Measurements from ENCODE around the gene GRK1.

GRK1 gene

DNA sequence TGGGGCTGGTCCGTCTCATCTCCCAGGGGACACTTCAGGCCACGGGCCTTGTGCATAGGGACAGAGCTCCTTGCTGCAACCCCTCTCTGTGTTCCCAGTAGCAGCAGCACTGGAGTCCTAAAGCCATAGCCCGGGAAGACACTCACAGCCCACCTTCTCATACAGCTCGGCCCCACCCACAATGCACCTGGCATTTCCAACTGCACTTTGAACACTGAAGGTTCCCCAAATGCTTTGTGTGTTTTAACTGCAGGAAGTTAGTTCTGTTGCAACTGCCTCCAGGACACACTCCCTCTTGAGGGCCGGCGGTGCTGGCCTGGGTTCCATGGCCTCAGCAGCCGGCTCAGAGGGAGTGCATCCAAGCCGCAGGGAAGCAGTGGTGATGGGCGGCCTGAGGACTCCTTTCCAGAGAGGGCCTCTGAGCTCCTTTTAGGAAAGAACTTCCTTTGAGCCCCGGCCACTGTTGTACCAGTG, 69.3 kb downstream of the GRK1 start:
- no peaks in the 10 kb centered on the region for H3K27me3 ChIP-seq (ENCODE audit: control insufficient read depth, insufficient read depth, low read length)
- no peak overlapping the region for H3K4me3 ChIP-seq (ENCODE audit: low read depth, low read length)
- H3K9ac ChIP-seq (ENCODE audit: low read depth, low read length): no peak overlapping the region
- H3K36me3 ChIP-seq (ENCODE audit: control insufficient read depth, insufficient read depth, low read length): no peaks in the 10 kb centered on the region
- peaks cover 4% of the 10 kb centered on the region for H3K9me3 ChIP-seq (ENCODE audit: control insufficient read depth, insufficient read depth, low read length)
- no peaks in the 10 kb centered on the region for H3K4me1 ChIP-seq (ENCODE audit: control insufficient read depth, insufficient read depth, low read length)

DNA sequence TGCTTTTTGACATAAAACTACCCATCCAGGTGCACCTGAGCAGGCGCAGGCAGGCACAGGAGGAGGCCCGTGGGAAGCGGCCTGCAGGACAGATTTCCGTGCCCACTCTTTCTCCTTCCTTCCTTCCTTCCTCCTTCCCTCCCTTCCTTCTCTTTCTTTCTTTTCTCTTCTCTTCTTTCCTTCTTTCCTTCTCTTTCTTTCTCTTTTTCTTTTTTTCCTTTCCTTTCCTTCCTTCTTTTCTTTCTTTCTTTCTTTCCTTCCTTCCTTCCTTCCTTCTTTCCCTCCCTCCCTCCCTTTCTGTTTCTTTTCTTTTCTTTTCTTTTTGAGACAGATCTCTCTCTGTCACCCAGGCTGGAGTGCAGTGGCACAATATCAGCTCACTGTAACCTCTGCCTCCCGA, 70.8 kb downstream of the GRK1 start:
- H3K27me3 ChIP-seq (ENCODE audit: control insufficient read depth, insufficient read depth, low read length): no peaks in the 10 kb centered on the region

DNA sequence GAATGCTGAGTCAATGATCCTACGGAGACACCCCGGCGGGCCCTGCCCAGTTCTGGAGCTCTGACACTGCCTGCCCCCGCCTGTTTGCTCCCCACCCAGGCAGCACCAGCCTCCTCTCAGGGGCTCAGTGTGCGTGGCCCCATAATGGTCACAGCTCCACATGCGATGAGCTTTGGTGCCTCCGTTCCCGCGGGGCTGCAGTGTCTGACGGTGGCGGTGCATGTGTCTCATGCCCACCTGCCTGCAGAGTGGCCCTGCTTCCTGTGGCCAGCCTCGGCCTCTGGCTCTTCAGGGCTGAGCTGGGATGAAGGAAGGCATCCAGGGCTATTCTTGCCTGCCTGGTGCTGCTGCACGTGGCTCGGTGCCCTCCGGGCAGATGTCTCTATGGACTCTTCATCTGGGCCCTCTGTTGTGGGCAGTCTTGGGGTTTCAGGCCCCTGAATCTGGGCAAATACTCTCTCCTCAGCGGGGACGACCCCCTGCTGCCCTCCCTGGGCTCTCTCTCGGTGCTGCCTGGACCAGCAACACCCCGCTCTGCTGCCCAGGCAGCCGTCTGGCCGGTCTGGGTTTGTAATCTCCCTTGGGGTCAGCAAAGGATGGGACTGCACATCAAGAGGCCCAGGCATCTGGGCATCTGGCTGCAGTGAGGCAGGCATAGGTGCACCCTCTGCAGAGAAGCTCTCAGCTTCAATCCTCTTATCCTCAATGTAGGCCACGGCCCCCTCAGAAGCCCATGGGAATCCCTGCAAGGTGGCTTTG, 72.7 kb downstream of the GRK1 start:
- Histone ChIP-seq H3K9ac (ENCODE audit: low read depth, low read length) (no peak overlapping the region), H3K36me3 (ENCODE audit: control insufficient read depth, insufficient read depth, low read length) (no peaks in the 10 kb centered on the region), H3K27me3 (ENCODE audit: control insufficient read depth, insufficient read depth, low read length) (no peaks in the 10 kb centered on the region), H3K9me3 (ENCODE audit: control insufficient read depth, insufficient read depth, low read length) (no peaks in the 10 kb centered on the region), H3K4me1 (ENCODE audit: control insufficient read depth, insufficient read depth, low read length) (no peaks in the 10 kb centered on the region), H3K4me3 (ENCODE audit: low read depth, low read length) (no peak overlapping the region)

More for the DNA sequence above, 70.8 kb downstream of the GRK1 start:
- H3K4me3 ChIP-seq (ENCODE audit: low read depth, low read length): no peak overlapping the region
- H3K36me3 ChIP-seq (ENCODE audit: control insufficient read depth, insufficient read depth, low read length): no peaks in the 10 kb centered on the region
- H3K9me3 ChIP-seq (ENCODE audit: control insufficient read depth, insufficient read depth, low read length): peaks cover 4% of the 10 kb centered on the region
- no peaks in the 10 kb centered on the region for H3K4me1 ChIP-seq (ENCODE audit: control insufficient read depth, insufficient read depth, low read length)
- no peak overlapping the region for H3K9ac ChIP-seq (ENCODE audit: low read depth, low read length)

- Histone ChIP-seq H3K36me3 (ENCODE audit: control insufficient read depth, insufficient read depth, low read length) (no peaks in the 10 kb centered on the region), H3K9me3 (ENCODE audit: control insufficient read depth, insufficient read depth, low read length) (no peaks in the 10 kb centered on the region), H3K4me3 (ENCODE audit: low read depth, low read length) (no peak overlapping the region), H3K9ac (ENCODE audit: low read depth, low read length) (no peak overlapping the region), H3K4me1 (ENCODE audit: control insufficient read depth, insufficient read depth, low read length) (no peaks in the 10 kb centered on the region), H3K27me3 (ENCODE audit: control insufficient read depth, insufficient read depth, low read length) (no peaks in the 10 kb centered on the region)
Measured at GRCh38 chr13:113740286-113740556, 73.2 kb downstream of the GRK1 start.

GRCh38 chr13:113740661-113741060, 73.6 kb downstream of the GRK1 start:
- Histone ChIP-seq H3K9me3 (ENCODE audit: control insufficient read depth, insufficient read depth, low read length) (no peaks in the 10 kb centered on the region), H3K9ac (ENCODE audit: low read depth, low read length) (no peak overlapping the region), H3K4me1 (ENCODE audit: control insufficient read depth, insufficient read depth, low read length) (no peaks in the 10 kb centered on the region), H3K27me3 (ENCODE audit: control insufficient read depth, insufficient read depth, low read length) (no peaks in the 10 kb centered on the region), H3K36me3 (ENCODE audit: control insufficient read depth, insufficient read depth, low read length) (no peaks in the 10 kb centered on the region), H3K4me3 (ENCODE audit: low read depth, low read length) (no peak overlapping the region)

- no peaks in the 10 kb centered on the region for H3K27me3 ChIP-seq (ENCODE audit: control insufficient read depth, insufficient read depth, low read length)
- H3K36me3 ChIP-seq (ENCODE audit: control insufficient read depth, insufficient read depth, low read length): no peaks in the 10 kb centered on the region
- H3K4me3 ChIP-seq (ENCODE audit: low read depth, low read length): no peak overlapping the region
- H3K9ac ChIP-seq (ENCODE audit: low read depth, low read length): no peak overlapping the region
- H3K9me3 ChIP-seq (ENCODE audit: control insufficient read depth, insufficient read depth, low read length): no peaks in the 10 kb centered on the region
- H3K4me1 ChIP-seq (ENCODE audit: control insufficient read depth, insufficient read depth, low read length): no peaks in the 10 kb centered on the region
Measured at GRCh38 chr13:113741191-113741668, 74.2 kb downstream of the GRK1 start.

GRCh38 chr13:113742000-113742441, 75.0 kb downstream of the GRK1 start:
- Histone ChIP-seq H3K9ac (ENCODE audit: low read depth, low read length) (no peak overlapping the region), H3K4me3 (ENCODE audit: low read depth, low read length) (no peak overlapping the region), H3K36me3 (ENCODE audit: control insufficient read depth, insufficient read depth, low read length) (no peaks in the 10 kb centered on the region), H3K9me3 (ENCODE audit: control insufficient read depth, insufficient read depth, low read length) (no peaks in the 10 kb centered on the region), H3K27me3 (ENCODE audit: control insufficient read depth, insufficient read depth, low read length) (no peaks in the 10 kb centered on the region), H3K4me1 (ENCODE audit: control insufficient read depth, insufficient read depth, low read length) (no peaks in the 10 kb centered on the region)

DNA sequence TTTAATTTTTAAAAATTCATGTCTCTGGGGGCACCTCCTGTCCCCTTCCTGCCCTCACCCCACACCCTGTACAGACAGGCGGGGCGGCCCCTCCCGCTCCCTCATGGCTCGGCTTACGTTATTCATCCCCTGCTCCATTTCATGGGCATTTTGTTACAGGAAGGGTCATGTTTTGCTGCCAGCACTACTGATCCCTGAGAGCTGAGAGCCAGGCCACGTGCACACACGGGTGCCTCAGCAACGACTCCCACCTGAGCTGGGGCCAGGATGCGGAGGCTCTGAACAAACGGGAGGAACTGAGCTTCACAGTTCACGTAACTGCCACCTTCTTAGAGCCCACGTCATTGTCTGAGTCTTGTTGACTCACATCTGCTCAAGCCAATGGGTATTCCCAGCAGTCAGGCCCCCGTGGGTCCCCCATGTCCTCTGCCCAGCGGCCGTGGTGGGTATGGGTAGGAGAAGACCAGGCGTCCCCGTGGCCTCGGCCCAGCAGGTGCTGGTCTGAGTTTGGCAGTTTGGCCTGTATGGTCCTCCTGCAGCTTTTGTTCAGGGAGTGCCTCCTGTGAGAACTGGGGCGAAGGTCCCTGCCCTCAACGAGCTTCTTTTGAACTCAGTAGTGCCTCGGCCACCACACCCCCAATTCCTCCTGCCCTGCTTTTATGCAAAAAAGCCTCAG, 75.6 kb downstream of the GRK1 start:
- Histone ChIP-seq H3K9me3 (ENCODE audit: control insufficient read depth, insufficient read depth, low read length) (no peaks in the 10 kb centered on the region), H3K9ac (ENCODE audit: low read depth, low read length) (no peak overlapping the region), H3K36me3 (ENCODE audit: control insufficient read depth, insufficient read depth, low read length) (no peaks in the 10 kb centered on the region), H3K27me3 (ENCODE audit: control insufficient read depth, insufficient read depth, low read length) (no peaks in the 10 kb centered on the region), H3K4me1 (ENCODE audit: control insufficient read depth, insufficient read depth, low read length) (no peaks in the 10 kb centered on the region), H3K4me3 (ENCODE audit: low read depth, low read length) (no peak overlapping the region)

DNA sequence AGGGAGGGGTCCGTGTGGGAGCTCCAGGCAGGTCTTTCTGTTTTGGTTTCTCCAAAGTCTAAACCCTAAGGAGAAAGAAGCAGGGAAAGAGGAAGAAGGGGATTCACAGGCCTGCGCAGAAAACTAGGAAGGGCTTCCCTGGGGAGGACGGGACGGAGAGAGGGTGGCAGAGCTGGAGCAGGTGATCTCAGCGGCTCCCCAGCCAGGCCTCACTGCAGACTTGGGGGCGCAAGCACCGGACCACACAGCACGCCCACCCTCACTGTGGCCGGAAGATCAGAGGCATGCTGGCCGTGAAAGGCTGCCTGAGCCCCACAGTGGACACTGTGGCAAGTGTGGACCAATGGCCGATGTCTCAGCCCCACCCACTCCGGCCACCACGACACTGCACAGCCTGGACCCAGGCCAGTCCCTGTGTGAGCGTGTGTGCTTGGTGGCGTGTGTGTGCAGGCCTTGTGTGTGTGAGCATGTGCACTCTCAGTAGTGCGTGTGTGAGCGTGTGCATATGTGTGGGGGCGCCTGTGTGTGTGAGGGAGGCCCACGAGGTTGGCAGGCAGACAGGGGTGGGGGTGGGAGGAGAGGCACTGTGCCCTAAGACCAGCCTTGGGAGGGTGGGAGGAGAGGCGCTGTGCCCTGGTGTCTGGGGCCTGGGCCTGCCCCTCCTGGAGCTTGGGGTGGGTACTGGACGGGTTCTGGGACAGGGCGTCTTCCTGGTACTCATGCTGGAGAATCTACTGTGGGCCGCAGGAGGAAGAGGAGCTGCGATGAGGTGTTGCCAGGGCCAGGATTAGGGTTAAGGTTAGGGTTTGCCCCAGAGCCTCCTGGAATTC, 76.6 kb downstream of the GRK1 start:
- Histone ChIP-seq H3K36me3 (ENCODE audit: control insufficient read depth, insufficient read depth, low read length) (no peaks in the 10 kb centered on the region), H3K27me3 (ENCODE audit: control insufficient read depth, insufficient read depth, low read length) (no peaks in the 10 kb centered on the region)

DNA sequence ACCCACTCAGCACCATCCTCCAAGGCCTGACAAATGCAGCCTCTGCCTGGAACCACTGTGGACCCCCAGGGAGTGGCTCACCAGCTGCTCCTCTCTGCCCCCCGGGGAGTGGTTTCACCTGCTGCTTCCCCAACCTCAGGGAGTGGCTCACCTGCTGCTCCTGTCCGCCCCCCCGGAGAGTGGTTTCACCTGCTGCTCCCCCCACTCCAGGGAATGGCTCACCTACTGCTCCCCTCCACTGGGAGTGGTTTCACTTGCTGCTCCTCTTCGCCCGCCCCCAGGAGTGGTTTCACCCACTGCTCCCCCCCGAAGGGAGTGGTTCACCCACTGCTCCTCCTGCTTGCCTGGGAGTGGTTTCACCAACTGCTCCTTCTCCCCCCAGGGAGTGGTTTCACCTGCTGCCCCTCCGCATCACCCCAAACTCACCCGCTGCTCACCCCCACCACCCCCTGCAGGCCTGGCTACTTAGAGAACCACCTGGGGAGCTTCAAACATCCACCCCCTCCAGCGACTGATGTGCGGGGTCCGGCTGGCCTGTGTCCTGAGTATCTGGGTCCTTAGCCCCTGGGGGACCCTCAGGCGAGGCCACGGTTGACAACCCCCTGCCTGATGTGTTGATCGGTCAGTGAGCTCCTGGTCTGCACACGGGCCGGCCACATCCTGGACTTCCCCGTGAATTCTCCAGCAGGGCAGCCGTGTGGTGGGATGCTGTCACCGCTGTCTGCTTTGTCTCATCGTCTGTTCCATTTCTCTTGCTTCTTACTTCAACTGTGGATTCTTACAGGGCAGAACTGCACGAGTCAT, 77.4 kb downstream of the GRK1 start:
- H3K9ac ChIP-seq (ENCODE audit: low read depth, low read length): no peak overlapping the region
- no peak overlapping the region for H3K4me3 ChIP-seq (ENCODE audit: low read depth, low read length)
- no peaks in the 10 kb centered on the region for H3K9me3 ChIP-seq (ENCODE audit: control insufficient read depth, insufficient read depth, low read length)
- no peaks in the 10 kb centered on the region for H3K4me1 ChIP-seq (ENCODE audit: control insufficient read depth, insufficient read depth, low read length)
- no peaks in the 10 kb centered on the region for H3K36me3 ChIP-seq (ENCODE audit: control insufficient read depth, insufficient read depth, low read length)
- no peaks in the 10 kb centered on the region for H3K27me3 ChIP-seq (ENCODE audit: control insufficient read depth, insufficient read depth, low read length)

More for the DNA sequence above, 76.6 kb downstream of the GRK1 start:
- no peaks in the 10 kb centered on the region for H3K9me3 ChIP-seq (ENCODE audit: control insufficient read depth, insufficient read depth, low read length)
- H3K4me1 ChIP-seq (ENCODE audit: control insufficient read depth, insufficient read depth, low read length): no peaks in the 10 kb centered on the region
- H3K9ac ChIP-seq (ENCODE audit: low read depth, low read length): no peak overlapping the region
- no peak overlapping the region for H3K4me3 ChIP-seq (ENCODE audit: low read depth, low read length)

DNA sequence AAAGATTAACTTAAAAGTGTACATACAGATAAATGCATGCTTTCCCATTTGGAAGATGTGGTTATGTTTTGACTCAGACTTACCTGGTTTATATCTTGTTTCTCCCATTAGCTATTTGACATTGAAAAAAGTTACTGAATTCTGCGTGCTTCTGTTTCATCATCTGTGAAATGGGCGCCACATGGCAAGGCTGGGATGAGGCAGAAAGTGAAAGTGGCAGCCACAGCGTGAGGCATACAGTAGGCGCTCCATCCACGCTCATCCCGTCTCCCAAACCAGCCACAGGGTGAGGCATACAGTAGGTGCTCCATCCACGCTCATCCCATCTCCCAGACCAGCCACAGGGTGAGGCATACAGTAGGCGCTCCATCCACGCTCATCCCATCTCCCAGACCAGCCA, 78.0 kb downstream of the GRK1 start:
- Histone ChIP-seq H3K36me3 (ENCODE audit: control insufficient read depth, insufficient read depth, low read length) (no peaks in the 10 kb centered on the region), H3K4me3 (ENCODE audit: low read depth, low read length) (no peak overlapping the region), H3K9ac (ENCODE audit: low read depth, low read length) (no peak overlapping the region), H3K27me3 (ENCODE audit: control insufficient read depth, insufficient read depth, low read length) (no peaks in the 10 kb centered on the region), H3K4me1 (ENCODE audit: control insufficient read depth, insufficient read depth, low read length) (no peaks in the 10 kb centered on the region), H3K9me3 (ENCODE audit: control insufficient read depth, insufficient read depth, low read length) (no peaks in the 10 kb centered on the region)
